K562 (cell line): ENCODE data around the gene NANS. TPM values are rescaled to one million over a fixed set of nuclear protein-coding genes. Genes with fewer than 3 reads are reported as not detected.

Source experiments
- ARID1B ChIP-seq: fragments of 450-650 bp; IDR thresholded peaks from 2 replicates; pipeline ENCODE4 v1.6.1; 2016; ENCODE audit warnings: antibody characterized with exemption, mild to moderate bottlenecking, inconsistent platforms
- CHD1 ChIP-seq: fragments of 200-600 bp; sonication (generic); IDR thresholded peaks from one replicate; pipeline ENCODE4 v1.6.1; 2012; ENCODE audit warnings: mild to moderate bottlenecking, moderate library complexity, low read length, inconsistent platforms
- GABPB1 ChIP-seq: sonication (generic); formaldehyde crosslinking; IDR thresholded peaks from 2 replicates; pipeline ENCODE4 v1.8.0; 2022; ENCODE audit warnings: mild to moderate bottlenecking, missing genetic modification reagents
- LCOR ChIP-seq: sonication (generic); formaldehyde crosslinking; IDR thresholded peaks from 2 replicates; pipeline ENCODE4 v1.8.0; 2022; ENCODE audit warnings: mild to moderate bottlenecking, missing genetic modification reagents
- MEIS2 ChIP-seq: fragments of 450-650 bp; IDR thresholded peaks from 2 replicates; pipeline ENCODE4 v1.6.1; 2014; ENCODE audit warnings: mild to moderate bottlenecking; ENCODE audit not compliant: partially characterized antibody
- NONO ChIP-seq, 2 experiments: fragments of 200-400 bp in 1 of 2; fragments of 450-650 bp in 1 of 2; formaldehyde crosslinking in 1 of 2; IDR thresholded peaks; 2 replicates each; pipeline ENCODE4 v1.6.1; 2017; ENCODE audit warnings: low read depth in 2 of 2, mild to moderate bottlenecking in 2 of 2, moderate library complexity in 2 of 2, low read length in 1 of 2
- NR2F6 ChIP-seq: fragments of 450-650 bp; formaldehyde crosslinking; IDR thresholded peaks from 2 replicates; pipeline ENCODE4 v1.4.0; 2020; ENCODE audit warnings: mild to moderate bottlenecking
- PHB ChIP-seq: fragments of 250-450 bp; sonication (Bioruptor Pico); IDR thresholded peaks from 2 replicates; pipeline ENCODE4 v1.5.0; 2021
- POLR2G ChIP-seq: fragments of 200-400 bp; formaldehyde crosslinking; IDR thresholded peaks from 2 replicates; pipeline ENCODE4 v1.6.1; 2017; ENCODE audit warnings: low read depth, mild to moderate bottlenecking, antibody characterized with exemption, low read length, moderate library complexity
- POU5F1 ChIP-seq: fragments of 150-350 bp; IDR thresholded peaks from 2 replicates; pipeline ENCODE4 v1.6.1; 2014; ENCODE audit warnings: borderline replicate concordance, low read length, low read depth, mild to moderate bottlenecking; ENCODE audit not compliant: partially characterized antibody
- SMARCA5 ChIP-seq: fragments of 450-650 bp; IDR thresholded peaks from 2 replicates; pipeline ENCODE4 v1.6.1; 2016
- SMC3 ChIP-seq: conservative IDR thresholded peaks from 2 replicates; pipeline ENCODE4 v1.6.1; 2011; ENCODE audit warnings: low read depth, low read length, improper control_type of control experiment; ENCODE audit not compliant: insufficient read depth
- TAF1 ChIP-seq: IDR thresholded peaks from 2 replicates; pipeline ENCODE4 v1.6.1; 2011; ENCODE audit warnings: mild to moderate bottlenecking, low read length, moderate library complexity; ENCODE audit not compliant: insufficient read depth, control insufficient read depth, severe bottlenecking; ENCODE audit errors: extremely low read depth
- TRIM28 ChIP-seq: fragments of 450-650 bp; IDR thresholded peaks from 2 replicates; pipeline ENCODE4 v1.6.1; 2017
- YY1 ChIP-seq, 3 experiments: IDR thresholded peaks; 2 replicates each; pipeline ENCODE4 v1.6.1; 2011; ENCODE audit warnings: low read length in 2 of 3, mild to moderate bottlenecking in 2 of 3, moderate library complexity in 2 of 3, borderline replicate concordance in 1 of 3, control low read depth in 1 of 3, low read depth in 1 of 3; ENCODE audit not compliant: insufficient read depth in 3 of 3, insufficient replicate concordance in 2 of 3, control insufficient read depth in 1 of 3, insufficient read length in 1 of 3; ENCODE audit errors: extremely low read depth in 1 of 3
- ZNF408 ChIP-seq: fragments of 250-450 bp; sonication (Bioruptor Pico); IDR thresholded peaks from 2 replicates; pipeline ENCODE4 v1.4.0; 2020; ENCODE audit warnings: low read depth, mild to moderate bottlenecking, moderate library complexity
- ZNF57 ChIP-seq: fragments of 450-650 bp; formaldehyde crosslinking; IDR thresholded peaks from 2 replicates; pipeline ENCODE4 v1.4.0; 2020; ENCODE audit warnings: mild to moderate bottlenecking, moderate library complexity
- polyA plus RNA-seq, 8 experiments: library from polyadenylated mRNA; depleted of rRNA in 4 of 8; stranded (reverse) in 5 of 8; unstranded in 3 of 8; fragments of >200 nt; fragmentation: Nextera tagmentation in 2 of 8; fragmentation: Illumina TruSeq in 1 of 8; extraction: Ambion mirVana in 2 of 8; extraction: Trizol in 1 of 8; gene quantifications; 2 replicates each; pipeline versions ENCODE4 v1.2.1 to v1.2.3, GENCODE V29; 2011 to 2014; ENCODE audit warnings: inconsistent platforms in 1 of 8, missing spikeins in 1 of 8
- total RNA-seq, 7 experiments: library from RNA; depleted of rRNA in 6 of 7; stranded (reverse); fragments of >200 nt in 6 of 7; fragmentation: Illumina TruSeq in 2 of 7; extraction: Trizol in 2 of 7; gene quantifications; 2 replicates each; pipeline versions ENCODE4 v1.2.1 to v1.2.3, GENCODE V29; 2011 to 2021; ENCODE audit warnings: low replicate concordance in 1 of 7
- TF ChIP-seq, protein P1 (sequence below): fragments of 450-650 bp; IDR thresholded peaks from 2 replicates; pipeline ENCODE4 v1.7.1; 2018; ENCODE audit warnings: mild to moderate bottlenecking, low read depth; ENCODE audit not compliant: partially characterized antibody
- TF ChIP-seq, protein P2 (sequence below): fragments of 250-450 bp; sonication (Bioruptor Pico); IDR thresholded peaks from 2 replicates; pipeline ENCODE4 v1.5.0; 2020; ENCODE audit warnings: mild to moderate bottlenecking, borderline replicate concordance
- TF ChIP-seq, protein P3 (sequence below): fragments of 250-450 bp; sonication (Bioruptor Pico); IDR thresholded peaks from 2 replicates; pipeline ENCODE4 v1.8.0; 2021; ENCODE audit warnings: moderate library complexity, mild to moderate bottlenecking, inconsistent platforms

The NANS gene
- total and polyA plus RNA-seq, 9 of the 15 experiments (the other 6 are each of a cell fraction or from before 2014, with no cell fraction given): 37.1 to 181 (median 137) TPM

DNA sequence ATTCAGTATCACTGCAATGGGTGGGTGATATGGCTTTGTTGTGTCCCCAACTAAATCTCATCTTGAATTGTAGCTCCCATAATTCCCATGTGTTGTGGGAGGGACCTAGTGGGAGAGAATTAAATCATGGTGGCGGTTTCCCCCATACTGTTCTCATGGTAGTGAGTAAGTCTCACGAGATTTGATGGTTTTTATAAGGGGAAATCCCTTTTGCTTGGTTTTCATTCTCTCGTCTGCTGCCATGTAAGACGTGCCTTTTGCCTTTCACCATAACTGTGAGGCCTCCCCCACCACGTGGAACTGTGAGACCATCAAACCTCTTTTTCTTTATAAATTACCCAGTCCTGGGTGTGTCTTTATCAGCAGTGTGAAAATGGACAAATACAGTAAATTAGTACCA lies 9.5 kb upstream of the NANS start (continued):
- TF ChIP-seq, protein P1, sequence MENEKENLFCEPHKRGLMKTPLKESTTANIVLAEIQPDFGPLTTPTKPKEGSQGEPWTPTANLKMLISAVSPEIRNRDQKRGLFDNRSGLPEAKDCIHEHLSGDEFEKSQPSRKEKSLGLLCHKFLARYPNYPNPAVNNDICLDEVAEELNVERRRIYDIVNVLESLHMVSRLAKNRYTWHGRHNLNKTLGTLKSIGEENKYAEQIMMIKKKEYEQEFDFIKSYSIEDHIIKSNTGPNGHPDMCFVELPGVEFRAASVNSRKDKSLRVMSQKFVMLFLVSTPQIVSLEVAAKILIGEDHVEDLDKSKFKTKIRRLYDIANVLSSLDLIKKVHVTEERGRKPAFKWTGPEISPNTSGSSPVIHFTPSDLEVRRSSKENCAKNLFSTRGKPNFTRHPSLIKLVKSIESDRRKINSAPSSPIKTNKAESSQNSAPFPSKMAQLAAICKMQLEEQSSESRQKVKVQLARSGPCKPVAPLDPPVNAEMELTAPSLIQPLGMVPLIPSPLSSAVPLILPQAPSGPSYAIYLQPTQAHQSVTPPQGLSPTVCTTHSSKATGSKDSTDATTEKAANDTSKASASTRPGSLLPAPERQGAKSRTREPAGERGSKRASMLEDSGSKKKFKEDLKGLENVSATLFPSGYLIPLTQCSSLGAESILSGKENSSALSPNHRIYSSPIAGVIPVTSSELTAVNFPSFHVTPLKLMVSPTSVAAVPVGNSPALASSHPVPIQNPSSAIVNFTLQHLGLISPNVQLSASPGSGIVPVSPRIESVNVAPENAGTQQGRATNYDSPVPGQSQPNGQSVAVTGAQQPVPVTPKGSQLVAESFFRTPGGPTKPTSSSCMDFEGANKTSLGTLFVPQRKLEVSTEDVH: peak; percentile 37
- peak in 1 of 3 experiments; percentile 48 for TF ChIP-seq YY1 (IDR thresholded peaks at IDR 0.05; ENCODE audit: borderline replicate concordance in 1 of 3, control insufficient read depth in 1 of 3, extremely low read depth in 1 of 3, insufficient read depth in 3 of 3, insufficient read length in 1 of 3, insufficient replicate concordance in 2 of 3, low read depth in 1 of 3, low read length in 2 of 3)
- TF ChIP-seq CHD1: no peak
- peak; percentile 34 for TF ChIP-seq TAF1
- TF ChIP-seq, protein P2, sequence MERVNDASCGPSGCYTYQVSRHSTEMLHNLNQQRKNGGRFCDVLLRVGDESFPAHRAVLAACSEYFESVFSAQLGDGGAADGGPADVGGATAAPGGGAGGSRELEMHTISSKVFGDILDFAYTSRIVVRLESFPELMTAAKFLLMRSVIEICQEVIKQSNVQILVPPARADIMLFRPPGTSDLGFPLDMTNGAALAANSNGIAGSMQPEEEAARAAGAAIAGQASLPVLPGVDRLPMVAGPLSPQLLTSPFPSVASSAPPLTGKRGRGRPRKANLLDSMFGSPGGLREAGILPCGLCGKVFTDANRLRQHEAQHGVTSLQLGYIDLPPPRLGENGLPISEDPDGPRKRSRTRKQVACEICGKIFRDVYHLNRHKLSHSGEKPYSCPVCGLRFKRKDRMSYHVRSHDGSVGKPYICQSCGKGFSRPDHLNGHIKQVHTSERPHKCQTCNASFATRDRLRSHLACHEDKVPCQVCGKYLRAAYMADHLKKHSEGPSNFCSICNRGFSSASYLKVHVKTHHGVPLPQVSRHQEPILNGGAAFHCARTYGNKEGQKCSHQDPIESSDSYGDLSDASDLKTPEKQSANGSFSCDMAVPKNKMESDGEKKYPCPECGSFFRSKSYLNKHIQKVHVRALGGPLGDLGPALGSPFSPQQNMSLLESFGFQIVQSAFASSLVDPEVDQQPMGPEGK (CRISPR knock-in tag): no peak
- TF ChIP-seq POU5F1: no peak
- TF ChIP-seq ZNF408 (CRISPR knock-in tag): no peak
- no peak for TF ChIP-seq SMARCA5
- TF ChIP-seq GABPB1 (CRISPR knock-in tag): no peak
- no peak for TF ChIP-seq SMC3
- TF ChIP-seq TRIM28: peak; percentile 79
- TF ChIP-seq NONO (IDR thresholded peaks at IDR 0.05; ENCODE audit: low read depth in 2 of 2, low read length in 1 of 2): peak in 1 of 2 experiments; percentile 66; a peak in 1 of 4 replicates
- TF ChIP-seq, protein P3, sequence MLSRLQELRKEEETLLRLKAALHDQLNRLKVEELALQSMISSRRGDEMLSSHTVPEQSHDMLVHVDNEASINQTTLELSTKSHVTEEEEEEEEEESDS (CRISPR knock-in tag): no peak
- TF ChIP-seq MEIS2: peak; percentile 41
- no peak for TF ChIP-seq LCOR (CRISPR knock-in tag)
- peak; percentile 55; the same call in 1 of the 2 replicates for TF ChIP-seq POLR2G
- no peak for TF ChIP-seq NR2F6
- TF ChIP-seq ARID1B: no peak
- TF ChIP-seq ZNF57 (CRISPR knock-in tag): no peak
- no peak for TF ChIP-seq PHB
